ENCODE results near the gene VCP.

GRCh38 chr9:35014517-35014916, 57.9 kb downstream of the VCP start:
- TF ChIP-seq ZNF510 (tag by site-specific recombination; IDR thresholded peaks at IDR 0.05; ENCODE audit: insufficient replicate concordance) = no peak
- TF ChIP-seq RBAK (tag by site-specific recombination; IDR thresholded peaks at IDR 0.05) = no peak
- TF ChIP-seq, protein P1, sequence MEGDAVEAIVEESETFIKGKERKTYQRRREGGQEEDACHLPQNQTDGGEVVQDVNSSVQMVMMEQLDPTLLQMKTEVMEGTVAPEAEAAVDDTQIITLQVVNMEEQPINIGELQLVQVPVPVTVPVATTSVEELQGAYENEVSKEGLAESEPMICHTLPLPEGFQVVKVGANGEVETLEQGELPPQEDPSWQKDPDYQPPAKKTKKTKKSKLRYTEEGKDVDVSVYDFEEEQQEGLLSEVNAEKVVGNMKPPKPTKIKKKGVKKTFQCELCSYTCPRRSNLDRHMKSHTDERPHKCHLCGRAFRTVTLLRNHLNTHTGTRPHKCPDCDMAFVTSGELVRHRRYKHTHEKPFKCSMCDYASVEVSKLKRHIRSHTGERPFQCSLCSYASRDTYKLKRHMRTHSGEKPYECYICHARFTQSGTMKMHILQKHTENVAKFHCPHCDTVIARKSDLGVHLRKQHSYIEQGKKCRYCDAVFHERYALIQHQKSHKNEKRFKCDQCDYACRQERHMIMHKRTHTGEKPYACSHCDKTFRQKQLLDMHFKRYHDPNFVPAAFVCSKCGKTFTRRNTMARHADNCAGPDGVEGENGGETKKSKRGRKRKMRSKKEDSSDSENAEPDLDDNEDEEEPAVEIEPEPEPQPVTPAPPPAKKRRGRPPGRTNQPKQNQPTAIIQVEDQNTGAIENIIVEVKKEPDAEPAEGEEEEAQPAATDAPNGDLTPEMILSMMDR (tag by site-specific recombination; IDR thresholded peaks at IDR 0.05) = no peak
- no peak for TF ChIP-seq ZNF571 (tag by site-specific recombination; IDR thresholded peaks at IDR 0.05)
- TF ChIP-seq ZSCAN16 (tag by site-specific recombination; IDR thresholded peaks at IDR 0.05) = no peak
- TF ChIP-seq, protein P2, sequence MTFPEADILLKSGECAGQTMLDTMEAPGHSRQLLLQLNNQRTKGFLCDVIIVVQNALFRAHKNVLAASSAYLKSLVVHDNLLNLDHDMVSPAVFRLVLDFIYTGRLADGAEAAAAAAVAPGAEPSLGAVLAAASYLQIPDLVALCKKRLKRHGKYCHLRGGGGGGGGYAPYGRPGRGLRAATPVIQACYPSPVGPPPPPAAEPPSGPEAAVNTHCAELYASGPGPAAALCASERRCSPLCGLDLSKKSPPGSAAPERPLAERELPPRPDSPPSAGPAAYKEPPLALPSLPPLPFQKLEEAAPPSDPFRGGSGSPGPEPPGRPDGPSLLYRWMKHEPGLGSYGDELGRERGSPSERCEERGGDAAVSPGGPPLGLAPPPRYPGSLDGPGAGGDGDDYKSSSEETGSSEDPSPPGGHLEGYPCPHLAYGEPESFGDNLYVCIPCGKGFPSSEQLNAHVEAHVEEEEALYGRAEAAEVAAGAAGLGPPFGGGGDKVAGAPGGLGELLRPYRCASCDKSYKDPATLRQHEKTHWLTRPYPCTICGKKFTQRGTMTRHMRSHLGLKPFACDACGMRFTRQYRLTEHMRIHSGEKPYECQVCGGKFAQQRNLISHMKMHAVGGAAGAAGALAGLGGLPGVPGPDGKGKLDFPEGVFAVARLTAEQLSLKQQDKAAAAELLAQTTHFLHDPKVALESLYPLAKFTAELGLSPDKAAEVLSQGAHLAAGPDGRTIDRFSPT (tag by site-specific recombination; IDR thresholded peaks at IDR 0.05) = no peak
- no peak for TF ChIP-seq SP2 (tag by site-specific recombination; IDR thresholded peaks at IDR 0.05)
- TF ChIP-seq ZNF670 (tag by site-specific recombination; IDR thresholded peaks at IDR 0.05; ENCODE audit: low read depth) = no peak
- TF ChIP-seq KLF7 (tag by site-specific recombination; IDR thresholded peaks at IDR 0.05; ENCODE audit: borderline replicate concordance) = no peak
- no peak for TF ChIP-seq PRDM10 (tag by site-specific recombination; IDR thresholded peaks at IDR 0.05)
- no peak for TF ChIP-seq ZNF274 (IDR thresholded peaks at IDR 0.05; ENCODE audit: low read length)
- no peak for TF ChIP-seq ZNF274 (tag by site-specific recombination; IDR thresholded peaks at IDR 0.05; ENCODE audit: borderline replicate concordance)
- no peak for TF ChIP-seq ZNF138 (tag by site-specific recombination; IDR thresholded peaks at IDR 0.05; ENCODE audit: borderline replicate concordance)
- TF ChIP-seq ZNF19 (tag by site-specific recombination; IDR thresholded peaks at IDR 0.05; ENCODE audit: low read depth) = no peak
- TF ChIP-seq ZNF580 (tag by site-specific recombination; IDR thresholded peaks at IDR 0.05) = no peak
